Keratinocyte (primary cell): Measurements from ENCODE around the gene TMC5. TPM values are rescaled to one million over a fixed set of nuclear protein-coding genes. Genes with fewer than 3 reads are reported as not detected.

Experiments
- DNase-seq: peaks from one replicate; pipeline ENCODE4 v3.0.0-alpha.2; 2011; ENCODE audit warnings: low read depth, missing footprints, low spot score
- FAIRE-seq: peaks from 2 replicates; lab custom pipeline; 2011; peaks lifted over from hg19 to GRCh38; lab: Jason Lieb, UNC
- H2AFZ ChIP-seq: 2 replicates; pipeline ENCODE4 v1.6.0; 2012; ENCODE audit warnings: low read length, control low read depth, inconsistent platforms; ENCODE audit not compliant: control insufficient read depth
- H3K27ac ChIP-seq: 2 replicates; pipeline ENCODE4 v1.5.1; 2011; ENCODE audit warnings: low read length; ENCODE audit not compliant: control insufficient read depth, insufficient read depth
- H3K27me3 ChIP-seq: 3 replicates; pipeline ENCODE4 v1.6.0; 2011; ENCODE audit warnings: low read length; ENCODE audit not compliant: control insufficient read depth, insufficient read depth; ENCODE audit errors: extremely low read depth
- H3K36me3 ChIP-seq, 2 experiments: 2 replicates in 1 of 2; 3 replicates in 1 of 2; pipeline ENCODE4 v1.5.1; 2011; ENCODE audit warnings: low read length in 2 of 2, mild to moderate bottlenecking in 1 of 2; ENCODE audit not compliant: control insufficient read depth in 2 of 2, insufficient read depth in 2 of 2; ENCODE audit errors: extremely low read depth in 1 of 2
- H3K4me1 ChIP-seq: 3 replicates; pipeline ENCODE4 v1.5.1; 2011; ENCODE audit warnings: low read length; ENCODE audit not compliant: control insufficient read depth, insufficient read depth; ENCODE audit errors: extremely low read depth
- H3K4me2 ChIP-seq: 3 replicates; pipeline ENCODE4 v1.6.0; 2011; ENCODE audit warnings: low read depth, low read length; ENCODE audit not compliant: control insufficient read depth, insufficient read depth; ENCODE audit errors: extremely low read depth
- H3K4me3 ChIP-seq, 3 experiments: fragments of 200-600 bp in 1 of 3; sonication (generic) in 1 of 3; 2 replicates in 2 of 3; 3 replicates in 1 of 3; pipeline ENCODE4 v1.5.1; 2011 to 2016; ENCODE audit warnings: low read length in 3 of 3, mild to moderate bottlenecking in 3 of 3, control low read depth in 2 of 3, inconsistent platforms in 1 of 3, low read depth in 1 of 3, mixed read lengths in 1 of 3, mixed run types in 1 of 3, moderate library complexity in 1 of 3; ENCODE audit not compliant: control insufficient read depth in 2 of 3, insufficient read depth in 2 of 3; ENCODE audit errors: extremely low read depth in 1 of 3
- H3K79me2 ChIP-seq: 2 replicates; pipeline ENCODE4 v1.6.0; 2012; ENCODE audit warnings: low read length; ENCODE audit not compliant: control insufficient read depth, insufficient read depth
- H3K9ac ChIP-seq: 3 replicates; pipeline ENCODE4 v1.6.0; 2011; ENCODE audit warnings: low read length; ENCODE audit not compliant: control insufficient read depth, insufficient read depth; ENCODE audit errors: extremely low read depth
- H3K9me1 ChIP-seq: 3 replicates; pipeline ENCODE4 v1.6.0; 2011; ENCODE audit warnings: low read length; ENCODE audit not compliant: control insufficient read depth, insufficient read depth; ENCODE audit errors: extremely low read depth
- H3K9me3 ChIP-seq: 2 replicates; pipeline ENCODE4 v1.5.1; 2012; ENCODE audit warnings: low read depth, low read length; ENCODE audit not compliant: control insufficient read depth
- H4K20me1 ChIP-seq: 3 replicates; pipeline ENCODE4 v1.6.0; 2011; ENCODE audit warnings: low read length; ENCODE audit not compliant: control insufficient read depth, insufficient read depth; ENCODE audit errors: extremely low read depth
- EZH2 ChIP-seq: IDR thresholded peaks from one replicate; pipeline ENCODE4 v1.6.1; 2012; ENCODE audit warnings: inconsistent platforms, mild to moderate bottlenecking, low read length, moderate library complexity
- dilution Hi-C: fragments of 300-500 bp; cut with MboI; formaldehyde crosslinking; loops from one replicate; pipeline ENCODE4 v1.7.0; 2020; ENCODE audit warnings: low sequenced_read_pairs; ENCODE audit not compliant: extremely low pct_ligation_motif_present
- polyA plus RNA-seq, 5 experiments: library from polyadenylated mRNA; depleted of rRNA in 3 of 5; stranded (reverse) in 3 of 5; stranded (forward) in 1 of 5; unstranded in 1 of 5; fragments of >200 nt; gene quantifications; 1 replicate in 1 of 5; 2 replicates in 3 of 5; 3 replicates in 1 of 5; pipeline versions ENCODE4 v1.2.1 to v1.2.3, GENCODE V29; 2011 to 2012; ENCODE audit warnings: missing spikeins in 2 of 5, low read depth in 1 of 5, low replicate concordance in 1 of 5
- TF ChIP-seq, protein P1 (sequence below), 3 experiments: IDR thresholded peaks in 1 of 3; conservative IDR thresholded peaks in 1 of 3; optimal IDR thresholded peaks in 1 of 3; 2 replicates in 2 of 3; 3 replicates in 1 of 3; pipeline versions ENCODE3 to v1.5.1; 2011; ENCODE audit warnings: low read length in 3 of 3, mild to moderate bottlenecking in 3 of 3, moderate library complexity in 2 of 3, control low read depth in 1 of 3, inconsistent platforms in 1 of 3; ENCODE audit not compliant: insufficient read depth in 2 of 3; ENCODE audit errors: extremely low read depth in 1 of 3

Gene TMC5
- polyA plus RNA-seq, 1 donor (not counting 4 experiments of a cell fraction or from before 2014, with no cell fraction given): 0.18 TPM

DNA sequence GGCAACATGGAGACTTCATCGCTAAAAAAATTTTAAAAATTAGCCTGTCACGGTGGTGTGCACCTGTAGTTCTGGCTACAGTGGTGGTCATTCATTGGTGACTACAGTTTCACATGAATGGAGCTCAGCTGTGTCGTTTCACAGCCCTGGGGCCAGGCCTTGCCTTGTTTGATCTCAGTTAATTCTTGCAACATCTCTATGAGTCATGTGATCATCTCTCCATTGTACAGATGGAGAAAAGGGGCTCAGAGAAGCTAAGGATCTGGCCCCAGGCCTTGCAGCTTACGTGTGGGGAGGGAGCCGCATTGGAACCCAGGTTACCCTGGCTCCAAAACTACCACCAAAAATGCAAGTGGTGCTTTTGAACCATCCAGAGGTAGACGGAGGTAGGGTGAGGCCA lies 54.8 kb downstream of the TMC5 start:
- no peak for DNase-seq
- H3K9me3 ChIP-seq: no peaks in the 10 kb centered on the region
- no peaks in the 10 kb centered on the region for H3K9me1 ChIP-seq
- H3K4me3 ChIP-seq: no peak overlapping the region
- TF ChIP-seq, protein P1, sequence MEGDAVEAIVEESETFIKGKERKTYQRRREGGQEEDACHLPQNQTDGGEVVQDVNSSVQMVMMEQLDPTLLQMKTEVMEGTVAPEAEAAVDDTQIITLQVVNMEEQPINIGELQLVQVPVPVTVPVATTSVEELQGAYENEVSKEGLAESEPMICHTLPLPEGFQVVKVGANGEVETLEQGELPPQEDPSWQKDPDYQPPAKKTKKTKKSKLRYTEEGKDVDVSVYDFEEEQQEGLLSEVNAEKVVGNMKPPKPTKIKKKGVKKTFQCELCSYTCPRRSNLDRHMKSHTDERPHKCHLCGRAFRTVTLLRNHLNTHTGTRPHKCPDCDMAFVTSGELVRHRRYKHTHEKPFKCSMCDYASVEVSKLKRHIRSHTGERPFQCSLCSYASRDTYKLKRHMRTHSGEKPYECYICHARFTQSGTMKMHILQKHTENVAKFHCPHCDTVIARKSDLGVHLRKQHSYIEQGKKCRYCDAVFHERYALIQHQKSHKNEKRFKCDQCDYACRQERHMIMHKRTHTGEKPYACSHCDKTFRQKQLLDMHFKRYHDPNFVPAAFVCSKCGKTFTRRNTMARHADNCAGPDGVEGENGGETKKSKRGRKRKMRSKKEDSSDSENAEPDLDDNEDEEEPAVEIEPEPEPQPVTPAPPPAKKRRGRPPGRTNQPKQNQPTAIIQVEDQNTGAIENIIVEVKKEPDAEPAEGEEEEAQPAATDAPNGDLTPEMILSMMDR (optimal IDR thresholded peaks at IDR 0.05 in 1 of 3, IDR thresholded peaks at IDR 0.05 in 1 of 3, conservative IDR thresholded peaks at IDR 0.05 in 1 of 3; ENCODE audit: extremely low read depth in 1 of 3, insufficient read depth in 2 of 3, low read length in 3 of 3): no peak
- no peak for TF ChIP-seq EZH2
- H3K4me1 ChIP-seq: no peaks in the 10 kb centered on the region
- FAIRE-seq: no peak
- H3K9ac ChIP-seq: no peak overlapping the region
- no peak overlapping the region for H3K27ac ChIP-seq
- dilution Hi-C loops: no loop called here
- no peak overlapping the region for H3K4me2 ChIP-seq
- H3K79me2 ChIP-seq: no peaks in the 10 kb centered on the region
- no peaks in the 10 kb centered on the region for H3K36me3 ChIP-seq
- H4K20me1 ChIP-seq: no peaks in the 10 kb centered on the region
- no peak overlapping the region for H2AFZ ChIP-seq
- no peaks in the 10 kb centered on the region for H3K27me3 ChIP-seq

DNA sequence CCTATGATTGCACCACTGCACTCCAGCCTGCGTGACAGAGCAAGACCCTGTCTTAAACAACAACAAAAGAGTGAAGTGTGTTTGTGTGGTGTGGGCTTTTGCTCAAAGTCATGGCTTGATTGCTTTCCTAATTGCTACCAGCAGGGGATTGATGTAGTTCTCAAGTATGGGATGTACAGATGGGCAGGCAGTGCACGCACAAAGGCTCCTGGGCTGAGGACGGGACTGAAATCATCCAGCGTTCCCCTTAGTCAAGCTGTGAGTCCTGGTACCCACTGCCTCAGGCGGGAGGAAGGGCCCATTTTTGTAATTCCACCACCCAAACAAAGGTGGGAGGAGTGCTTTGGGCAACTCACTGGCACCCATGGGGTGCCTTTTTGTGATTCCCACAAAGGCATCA lies 56.9 kb downstream of the TMC5 start:
- Histone ChIP-seq H3K9me1 (no peaks in the 10 kb centered on the region), H3K27ac (no peak overlapping the region), H3K9me3 (no peaks in the 10 kb centered on the region), H3K9ac (no peak overlapping the region), H3K36me3 (no peaks in the 10 kb centered on the region), H2AFZ (no peak overlapping the region), H4K20me1 (no peaks in the 10 kb centered on the region), H3K27me3 (no peaks in the 10 kb centered on the region), H3K4me1 (no peaks in the 10 kb centered on the region), H3K4me2 (no peak overlapping the region), H3K79me2 (no peaks in the 10 kb centered on the region), H3K4me3 (no peak overlapping the region)
- DNase-seq (no peak), FAIRE-seq (no peak)
- dilution Hi-C loops: no loop called here
- TF ChIP-seq, protein P1 (optimal IDR thresholded peaks at IDR 0.05 in 1 of 3, IDR thresholded peaks at IDR 0.05 in 1 of 3, conservative IDR thresholded peaks at IDR 0.05 in 1 of 3; ENCODE audit: extremely low read depth in 1 of 3, insufficient read depth in 2 of 3, low read length in 3 of 3): peak in 1 of 3 experiments; percentile 7
- no peak for TF ChIP-seq EZH2
